H9 (cell line): ENCODE results near the gene BHLHE23. TPM values are rescaled to one million over a fixed set of nuclear protein-coding genes. Genes with fewer than 3 reads are reported as not detected.
A peak's percentile ranks its signal among the peaks of the same experiment; 100 is the strongest.

Experiments used
- DNase-seq: peaks from one replicate; pipeline ENCODE4 v3.0.0-alpha.2; 2017
- H2AFZ ChIP-seq: one replicate; pipeline ENCODE4 v1.6.1; 2013; ENCODE audit warnings: mild to moderate bottlenecking, low read length, control low read depth, moderate library complexity
- H2AK5ac ChIP-seq: 2 replicates; pipeline ENCODE4 v1.6.1; 2013; ENCODE audit warnings: low read length, control low read depth, mixed read lengths; ENCODE audit not compliant: insufficient read length
- H2BK120ac ChIP-seq: one replicate; pipeline ENCODE4 v1.6.1; 2013; ENCODE audit warnings: low read depth, mild to moderate bottlenecking, low read length, control low read depth, inconsistent platforms; ENCODE audit not compliant: poor library complexity, severe bottlenecking
- H2BK12ac ChIP-seq: 2 replicates; pipeline ENCODE4 v1.6.1; 2013; ENCODE audit warnings: low read length, control low read depth, mixed read lengths, low read depth; ENCODE audit not compliant: insufficient read length
- H2BK15ac ChIP-seq: 2 replicates; pipeline ENCODE4 v1.6.1; 2013; ENCODE audit warnings: low read depth, low read length, control low read depth
- H2BK20ac ChIP-seq: one replicate; pipeline ENCODE4 v1.6.1; 2013; ENCODE audit warnings: low read depth, mild to moderate bottlenecking, low read length, control low read depth, inconsistent platforms; ENCODE audit not compliant: poor library complexity, severe bottlenecking
- H2BK5ac ChIP-seq: 2 replicates; pipeline ENCODE4 v1.6.1; 2013; ENCODE audit warnings: low read length, control low read depth, mixed read lengths; ENCODE audit not compliant: insufficient read length
- H3K14ac ChIP-seq: 2 replicates; pipeline ENCODE4 v1.6.1; 2013; ENCODE audit warnings: low read length, control low read depth; ENCODE audit not compliant: insufficient read depth
- H3K18ac ChIP-seq: 2 replicates; pipeline ENCODE4 v1.6.1; 2013; ENCODE audit warnings: low read depth, mild to moderate bottlenecking, mixed read lengths, low read length, control low read depth; ENCODE audit not compliant: insufficient read length
- H3K23ac ChIP-seq: 2 replicates; pipeline ENCODE4 v1.6.1; 2013; ENCODE audit warnings: low read length, control low read depth, mixed read lengths, low read depth; ENCODE audit not compliant: insufficient read length
- H3K23me2 ChIP-seq: 2 replicates; pipeline ENCODE4 v1.6.1; 2013; ENCODE audit warnings: low read depth, mild to moderate bottlenecking, mixed read lengths, low read length, control low read depth; ENCODE audit not compliant: insufficient read length, poor library complexity, severe bottlenecking
- H3K27ac ChIP-seq: 2 replicates; pipeline ENCODE4 v1.5.1; 2013; ENCODE audit warnings: low read length, control low read depth, mixed read lengths, low read depth; ENCODE audit not compliant: insufficient read length
- H3K27me3 ChIP-seq: 2 replicates; pipeline ENCODE4 v1.6.1; 2013; ENCODE audit warnings: low read length, control low read depth, inconsistent platforms; ENCODE audit not compliant: insufficient read depth
- H3K4ac ChIP-seq: 2 replicates; pipeline ENCODE4 v1.6.1; 2013; ENCODE audit warnings: low read depth, mild to moderate bottlenecking, control low read depth, inconsistent platforms, low read length, moderate library complexity
- H3K4me1 ChIP-seq: 2 replicates; pipeline ENCODE4 v1.6.1; 2013; ENCODE audit warnings: low read length, control low read depth, inconsistent platforms; ENCODE audit not compliant: insufficient read depth
- H3K4me2 ChIP-seq: 2 replicates; pipeline ENCODE4 v1.6.1; 2013; ENCODE audit warnings: low read length, control low read depth, mixed read lengths; ENCODE audit not compliant: insufficient read length, insufficient read depth
- H3K56ac ChIP-seq: 2 replicates; pipeline ENCODE4 v1.6.1; 2013; ENCODE audit warnings: low read depth, mild to moderate bottlenecking, mixed read lengths, low read length, control low read depth; ENCODE audit not compliant: insufficient read length
- H3K79me1 ChIP-seq: 2 replicates; pipeline ENCODE4 v1.6.1; 2013; ENCODE audit warnings: low read depth, mild to moderate bottlenecking, moderate library complexity, low read length, control low read depth, inconsistent platforms; ENCODE audit not compliant: insufficient read depth, poor library complexity, severe bottlenecking
- H3K79me2 ChIP-seq: 2 replicates; pipeline ENCODE4 v1.6.1; 2013; ENCODE audit warnings: low read length, control low read depth, inconsistent platforms; ENCODE audit not compliant: insufficient read depth
- H3K9ac ChIP-seq: 2 replicates; pipeline ENCODE4 v1.6.1; 2013; ENCODE audit warnings: low read length, control low read depth, mixed read lengths; ENCODE audit not compliant: insufficient read length; ENCODE audit errors: extremely low read depth
- H3K9me3 ChIP-seq: one replicate; pipeline ENCODE4 v1.6.1; 2013; ENCODE audit warnings: low read depth, low read length, inconsistent platforms; ENCODE audit not compliant: control insufficient read depth
- H3T11ph ChIP-seq: one replicate; pipeline ENCODE4 v1.6.1; 2013; ENCODE audit warnings: mild to moderate bottlenecking, low read length, control low read depth, inconsistent platforms
- H4K20me1 ChIP-seq: one replicate; pipeline ENCODE4 v1.6.1; 2013; ENCODE audit not compliant: control insufficient read depth, insufficient read length, insufficient read depth
- H4K5ac ChIP-seq: 2 replicates; pipeline ENCODE4 v1.6.1; 2013; ENCODE audit warnings: low read depth, mild to moderate bottlenecking, mixed read lengths, low read length, control low read depth; ENCODE audit not compliant: insufficient read length
- H4K8ac ChIP-seq: replicated peaks from 2 replicates; pipeline ENCODE4 v1.6.1; 2013; ENCODE audit warnings: low read length, control low read depth, mixed read lengths, low read depth; ENCODE audit not compliant: insufficient read length
- H4K91ac ChIP-seq: 2 replicates; pipeline ENCODE4 v1.6.1; 2013; ENCODE audit warnings: low read depth, mild to moderate bottlenecking, moderate library complexity, mixed read lengths, low read length, control low read depth; ENCODE audit not compliant: insufficient read length
- H3K27ac Mint-ChIP-seq, 3 experiments: 2 replicates in 2 of 3; 3 replicates in 1 of 3; pipeline ENCODE4 v1.8.0; 2020 to 2021; ENCODE audit warnings: mixed read lengths in 3 of 3, mild to moderate bottlenecking in 1 of 3, moderate library complexity in 1 of 3
- H3K27me3 Mint-ChIP-seq: 2 replicates; pipeline ENCODE4 v1.8.0; 2021; ENCODE audit warnings: low read depth, mild to moderate bottlenecking, moderate library complexity, mixed read lengths
- H3K36me3 Mint-ChIP-seq, 3 experiments: 2 replicates in 2 of 3; 3 replicates in 1 of 3; pipeline ENCODE4 v1.8.0; 2020 to 2021; ENCODE audit warnings: low read depth in 3 of 3, mixed read lengths in 3 of 3; ENCODE audit not compliant: insufficient read depth in 1 of 3
- H3K4me1 Mint-ChIP-seq, 2 experiments: 2 replicates each; pipeline ENCODE4 v1.8.0; 2020; ENCODE audit warnings: mixed read lengths in 2 of 2
- H3K4me3 Mint-ChIP-seq, 2 experiments: 2 replicates in 1 of 2; 3 replicates in 1 of 2; pipeline ENCODE4 v1.8.0; 2020 to 2021; ENCODE audit warnings: mild to moderate bottlenecking in 2 of 2, mixed read lengths in 2 of 2, moderate library complexity in 1 of 2
- H3K9me3 Mint-ChIP-seq, 2 experiments: 2 replicates in 1 of 2; 3 replicates in 1 of 2; pipeline ENCODE4 v1.8.0; 2020; ENCODE audit warnings: mild to moderate bottlenecking in 2 of 2, mixed read lengths in 2 of 2, moderate library complexity in 1 of 2
- CTCF ChIP-seq: fragments of 200-600 bp; sonication (generic); conservative IDR thresholded peaks from 3 replicates; pipeline ENCODE4 v1.8.0; 2021; ENCODE audit warnings: antibody characterized with exemption, mild to moderate bottlenecking
- WGBS: extraction: QIAGEN DNeasy Blood & Tissue Kit; methylation state at CpG from one replicate; pipeline ENCODE4 v1.1.7; 2013; ENCODE audit warnings: missing lambda C conversion rate, low lambda C conversion rate, mixed read lengths; ENCODE audit not compliant: insufficient read length; ENCODE audit errors: extremely low coverage; 5-methylcytosine and 5-hydroxymethylcytosine counted together
- total RNA-seq: library from RNA; stranded (reverse); gene quantifications from 2 replicates; pipeline ENCODE4 v1.2.1, GENCODE V29; 2021

Gene BHLHE23
- total RNA-seq, 1 experiment from 2014 or later = 0.35 TPM

DNA sequence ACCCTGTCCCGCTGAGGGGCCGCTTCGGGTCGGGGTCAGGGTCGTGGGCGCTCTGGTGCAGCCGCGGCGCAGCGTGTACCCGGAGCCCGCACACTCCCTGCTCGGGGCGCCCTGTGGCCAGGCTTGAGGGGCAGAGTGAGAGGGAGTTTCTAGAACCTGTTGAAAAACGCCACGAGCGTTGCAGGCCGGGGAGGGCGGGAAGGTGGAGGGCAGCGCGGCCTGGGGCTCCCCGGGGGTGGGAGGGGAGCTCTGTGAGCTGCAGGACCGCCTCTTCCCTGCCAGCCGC is 539 bp upstream of the BHLHE23 start:
- H3K27me3 ChIP-seq = peaks cover 59% of the 10 kb centered on the region
- no peak overlapping the region for H4K91ac ChIP-seq
- no peak overlapping the region for H3K27ac Mint-ChIP-seq
- no peaks in the 10 kb centered on the region for H3K79me1 ChIP-seq
- no peak overlapping the region for H2BK5ac ChIP-seq
- H3K4me2 ChIP-seq = peak overlapping the region; percentile 13
- H2BK20ac ChIP-seq = no peak overlapping the region
- no peaks in the 10 kb centered on the region for H4K20me1 ChIP-seq
- H3K79me2 ChIP-seq = no peaks in the 10 kb centered on the region
- H3K4me3 Mint-ChIP-seq = peak overlapping the region; percentile 31 to 51; a peak in 4 of 5 replicates
- peaks cover 91% of the 10 kb centered on the region for H3K27me3 Mint-ChIP-seq
- no peak for TF ChIP-seq CTCF
- H3K36me3 Mint-ChIP-seq = 0 out of 7 replicates have a peak, but pooled peaks cover 0 to under 1% (median 0%) of the 10 kb centered on the region in 3 experiments
- H3K14ac ChIP-seq = no peak overlapping the region
- peaks cover 2 to 6% of the 10 kb centered on the region in 2 experiments; a peak in 2 of 5 replicates for H3K9me3 Mint-ChIP-seq
- peaks cover 16% of the 10 kb centered on the region for H3K23me2 ChIP-seq
- H3K56ac ChIP-seq = no peak overlapping the region
- H3K9me3 ChIP-seq = no peaks in the 10 kb centered on the region
- H3K27ac ChIP-seq = no peak overlapping the region
- no peak overlapping the region for H3T11ph ChIP-seq
- H3K4me1 Mint-ChIP-seq = peaks cover 24 to 35% of the 10 kb centered on the region in 2 experiments
- no peak overlapping the region for H4K8ac ChIP-seq
- no peak for DNase-seq
- WGBS = no CpG with 5 or more reads among the region's 24 CpGs
- H2AK5ac ChIP-seq = no peak overlapping the region
- H2AFZ ChIP-seq = no peak overlapping the region
- H2BK15ac ChIP-seq = no peak overlapping the region
- no peak overlapping the region for H3K18ac ChIP-seq
- no peak overlapping the region for H4K5ac ChIP-seq
- H3K23ac ChIP-seq = no peak overlapping the region
- no peak overlapping the region for H3K4ac ChIP-seq
- H3K4me1 ChIP-seq = peaks cover 2% of the 10 kb centered on the region; the same call in 1 of the 2 replicates
- H3K9ac ChIP-seq = no peak overlapping the region
- no peak overlapping the region for H2BK12ac ChIP-seq
- no peak overlapping the region for H2BK120ac ChIP-seq
